Stimulated activated CD4-positive, alpha-beta T cell treated with anti-CD3 and anti-CD28 coated beads, Interleukin-1b, Interleukin-23, amount 100 ng/mL, for 24 hours (primary cell): ENCODE data around the gene COPS9.
A peak's percentile ranks its signal among the peaks of the same experiment; 100 is the strongest.

Source experiments
- DNase-seq, 4 experiments: peaks; one replicate each; pipeline ENCODE4 v3.0.0-alpha.2; 2020; ENCODE audit warnings: low read depth in 4 of 4, low spot score in 1 of 4

The COPS9 gene

DNA sequence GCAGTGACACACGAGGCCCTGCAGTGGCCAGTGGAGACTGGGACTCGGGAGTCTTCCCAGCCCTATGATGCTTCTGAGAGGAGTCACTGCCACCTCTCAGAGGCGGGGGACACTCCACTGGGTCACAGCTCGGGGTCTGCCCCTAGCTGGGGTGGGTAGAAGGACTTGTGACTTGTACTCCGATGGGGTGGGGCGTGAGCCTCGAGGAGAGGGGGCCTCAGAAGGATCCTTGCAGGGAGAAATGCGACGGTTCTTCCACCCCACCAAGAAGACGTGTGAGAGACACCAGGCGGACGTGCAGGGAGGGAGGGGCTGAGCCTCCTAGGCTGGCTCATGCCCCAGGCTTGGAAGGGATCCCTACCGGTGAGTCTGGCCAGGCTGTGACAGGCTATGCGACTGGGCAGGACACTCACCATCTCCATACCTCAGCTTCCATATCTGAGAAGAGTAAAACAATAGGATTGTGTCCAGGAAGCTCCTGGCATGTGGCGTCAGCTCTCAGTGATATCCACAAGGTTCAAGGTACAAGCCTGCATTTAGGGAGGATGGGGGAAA, 15.4 kb upstream of the COPS9 start:
- DNase-seq, result no peak

GRCh38 chr2:240149943-240150784, 14.1 kb upstream of the COPS9 start:
- peak in 1 of 4 experiments; percentile 15 for DNase-seq

GRCh38 chr2:240147911-240148587, 11.9 kb upstream of the COPS9 start:
- no peak for DNase-seq

GRCh38 chr2:240147382-240147781, 11.3 kb upstream of the COPS9 start:
- no peak for DNase-seq

GRCh38 chr2:240146627-240147278, 10.6 kb upstream of the COPS9 start:
- DNase-seq, result no peak

- no peak for DNase-seq
Measured at GRCh38 chr2:240146141-240146561, 10.0 kb upstream of the COPS9 start.

DNA sequence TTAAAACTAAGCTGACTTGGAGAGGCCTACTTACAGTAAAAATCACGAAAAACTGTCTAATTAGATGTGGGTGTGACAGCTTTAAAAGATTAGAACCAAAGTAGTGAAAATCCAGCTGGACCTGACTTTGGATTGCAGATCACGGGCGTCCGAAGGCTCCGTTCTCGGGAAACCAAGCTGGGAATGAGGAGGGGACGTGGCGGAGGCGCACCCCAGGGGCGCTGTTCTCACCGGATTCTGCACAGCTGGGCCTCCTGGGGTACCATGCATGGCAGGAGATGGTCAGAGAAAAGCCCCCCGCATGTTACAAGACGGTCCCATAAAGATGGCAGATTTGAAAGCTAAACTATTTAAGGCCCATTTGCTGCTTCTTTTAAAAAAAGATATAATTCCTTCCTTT, 9.4 kb upstream of the COPS9 start:
- no peak for DNase-seq

DNA sequence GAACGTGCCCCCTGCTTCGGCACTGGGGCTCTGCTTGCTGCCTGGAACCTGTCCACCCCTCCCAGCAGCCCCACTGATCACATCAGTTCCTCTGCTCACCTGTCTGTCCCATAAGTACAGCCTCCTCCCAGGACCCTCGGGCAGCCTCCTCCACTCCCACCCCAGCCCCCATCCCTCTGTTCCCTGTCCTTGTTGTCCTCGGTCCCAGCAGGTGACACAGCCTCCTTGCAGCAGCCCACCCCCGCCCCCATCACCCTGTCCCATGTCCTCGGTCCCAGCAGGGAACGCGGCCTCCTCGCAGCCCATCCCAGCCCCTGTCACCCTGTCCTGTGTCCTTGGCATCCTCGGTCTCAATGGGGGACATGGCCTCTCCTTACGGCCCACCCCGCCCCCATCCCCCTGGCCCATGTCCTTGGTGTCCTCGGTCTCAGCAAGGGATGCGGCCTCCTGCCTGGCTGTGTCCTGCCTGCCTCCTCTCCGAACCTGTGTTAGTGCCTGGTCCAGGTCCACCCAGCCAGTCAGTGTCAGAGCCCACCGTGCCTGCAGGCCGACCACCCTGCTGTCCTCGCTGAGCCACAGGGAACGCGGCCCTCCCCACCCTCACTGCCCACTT, 8.7 kb upstream of the COPS9 start:
- DNase-seq, result no peak

DNA sequence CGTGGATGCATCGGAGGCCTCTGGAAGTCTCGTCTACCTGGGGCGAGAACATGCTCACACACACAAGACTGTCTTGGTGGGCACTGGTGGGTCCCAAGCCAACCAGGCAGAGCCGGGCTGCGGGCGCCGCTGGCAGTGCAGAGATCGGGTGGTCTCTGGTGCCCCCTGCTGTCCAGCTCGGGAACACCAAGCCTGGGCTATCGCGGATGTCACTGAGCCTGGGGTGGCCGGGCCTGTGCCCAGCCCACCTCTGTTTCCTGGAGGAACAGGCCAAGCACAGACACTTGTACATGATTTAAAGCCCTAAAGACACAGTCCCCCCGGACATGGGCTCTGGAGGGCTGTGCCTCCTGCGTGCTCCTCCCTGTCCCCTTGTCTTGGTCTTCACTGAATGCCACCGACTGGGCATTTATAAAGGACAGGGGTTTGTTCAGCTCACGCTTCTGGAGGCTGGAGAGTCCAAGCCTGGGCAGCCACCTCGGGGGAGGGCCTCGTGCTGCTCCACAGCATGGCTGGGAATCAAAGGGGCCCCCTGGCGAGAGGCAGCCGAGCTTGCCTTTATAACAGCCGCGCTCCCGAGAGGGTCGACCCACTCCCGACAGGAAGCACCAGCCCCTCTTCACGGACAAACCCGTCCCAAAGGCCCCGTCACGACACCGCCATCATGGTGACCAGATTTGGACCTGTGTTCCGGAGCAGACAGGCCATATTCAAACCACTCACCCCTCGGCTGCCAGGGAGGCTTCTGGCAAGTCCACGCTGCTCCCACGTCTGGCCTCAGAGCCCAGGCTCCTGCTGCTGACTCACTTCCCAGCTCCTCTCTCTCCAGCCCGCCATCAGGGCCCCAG, 7.9 kb upstream of the COPS9 start:
- peak; percentile 58 to 87 (median 72) for DNase-seq

- DNase-seq, result no peak
Measured at GRCh38 chr2:240143276-240143675, 7.2 kb upstream of the COPS9 start.

- DNase-seq, result no peak
Measured at GRCh38 chr2:240142859-240143258, 6.8 kb upstream of the COPS9 start.

GRCh38 chr2:240142256-240142775, 6.2 kb upstream of the COPS9 start:
- DNase-seq, result no peak

GRCh38 chr2:240141736-240142135, 5.6 kb upstream of the COPS9 start:
- no peak for DNase-seq

DNA sequence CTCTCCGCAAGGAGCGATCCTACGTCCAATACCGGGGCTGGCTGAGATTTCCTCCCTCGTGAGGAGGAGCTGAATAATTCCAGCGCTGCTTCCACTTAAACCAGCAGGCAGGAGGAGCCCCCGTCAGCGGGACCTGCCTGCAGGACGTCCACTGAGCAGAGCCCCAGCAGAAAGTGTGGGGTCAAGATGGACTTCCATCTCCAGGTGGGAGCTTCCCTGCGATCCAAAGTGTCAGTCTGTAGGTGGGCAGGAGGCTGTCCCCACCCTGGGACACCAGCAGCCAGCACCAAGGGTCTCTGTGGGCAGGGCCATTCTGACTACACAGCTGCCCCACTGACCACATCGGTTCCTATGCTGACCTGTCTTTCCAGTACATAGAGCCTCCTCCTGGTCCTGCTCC, 4.8 kb upstream of the COPS9 start:
- DNase-seq, result no peak

- DNase-seq, result no peak
Measured at GRCh38 chr2:240140511-240140910, 4.4 kb upstream of the COPS9 start, which contains the start of gene OTOS. Gene OTOS, minus strand, starts transcription at chr2:240140658. Its CDS starts 332 bp downstream, at chr2:240140326.

DNA sequence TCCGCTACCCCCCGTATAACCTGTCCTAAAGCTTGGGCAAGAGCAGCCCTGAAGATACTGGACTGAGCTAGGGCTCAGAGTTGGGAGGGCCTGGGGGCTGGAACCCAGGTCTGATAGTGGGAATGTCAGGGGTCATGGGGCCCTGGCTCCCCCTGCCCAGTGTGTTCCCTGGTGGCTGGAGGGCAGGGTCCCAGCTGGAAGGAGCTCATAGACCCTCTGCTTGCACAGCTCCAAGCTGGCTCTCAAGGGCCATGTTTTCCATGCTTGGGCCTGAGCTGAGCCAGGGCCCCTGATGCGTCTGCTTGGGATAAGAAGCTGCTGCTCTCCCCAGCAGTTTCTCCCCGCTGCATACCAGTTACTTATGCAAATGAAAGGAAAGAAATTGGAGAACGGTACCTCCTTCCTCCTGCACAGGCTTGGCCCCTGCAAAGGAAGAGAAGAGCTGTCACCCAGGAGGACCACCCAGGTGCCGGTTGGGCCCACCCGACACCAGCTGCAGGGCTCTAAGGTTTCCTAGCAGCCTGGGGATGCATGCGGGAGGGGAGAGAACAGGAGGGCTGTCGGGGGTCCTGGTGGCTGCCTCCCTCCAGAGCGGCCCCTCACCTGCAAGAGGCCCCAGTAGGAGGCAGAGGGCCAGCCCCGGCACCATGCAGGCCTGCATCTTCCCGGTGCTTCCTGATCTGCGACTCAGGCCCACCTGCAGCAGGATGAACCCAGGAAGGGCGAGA, 3.7 kb upstream of the COPS9 start:
- no peak for DNase-seq

DNA sequence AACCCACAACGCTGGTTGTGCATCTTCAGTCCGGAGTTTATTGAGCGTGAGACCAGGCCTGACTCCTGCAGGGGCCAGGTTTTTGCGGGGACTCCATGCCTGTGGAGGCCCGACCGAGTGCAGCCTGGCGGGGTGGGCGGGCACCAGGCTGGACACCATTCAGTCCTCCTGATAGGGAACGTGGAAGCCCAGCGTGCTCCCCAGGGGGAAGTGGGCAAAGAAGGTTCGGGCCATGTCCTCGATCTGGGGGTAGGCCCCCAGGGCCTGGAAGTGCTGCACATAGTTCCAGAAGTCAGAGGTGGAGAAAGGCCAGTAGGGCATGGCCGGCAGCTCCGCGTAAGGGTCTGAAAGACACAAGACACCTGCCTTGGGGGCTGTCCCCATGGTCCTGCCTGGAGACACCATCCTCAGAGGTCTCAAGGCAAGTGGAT, 2.9 kb upstream of the COPS9 start:
- no peak for DNase-seq

GRCh38 chr2:240138254-240138984, 2.3 kb upstream of the COPS9 start:
- DNase-seq, result no peak
